GM18868 (cell line): ENCODE results near the gene ZNF655.

ENCODE experiments used
- ATAC-seq: cut with Tn5 transposase; IDR thresholded peaks from one replicate; pipeline ENCODE4 v1.9.1; 2021; ENCODE audit warnings: mild to moderate bottlenecking, moderate library complexity; ENCODE audit not compliant: unreplicated experiment

The ZNF655 gene

GRCh38 chr7:99601656-99602310 is 43.3 kb downstream of the ZNF655 start:
- no peak for ATAC-seq

GRCh38 chr7:99605527-99605926 is 47.1 kb downstream of the ZNF655 start:
- no peak for ATAC-seq

GRCh38 chr7:99606531-99606930 is 48.1 kb downstream of the ZNF655 start:
- ATAC-seq: no peak

- ATAC-seq: no peak
Observed at GRCh38 chr7:99607548-99607947, 49.1 kb downstream of the ZNF655 start.

GRCh38 chr7:99614495-99614894 is 56.1 kb downstream of the ZNF655 start:
- ATAC-seq: no peak

- ATAC-seq: no peak
Observed at GRCh38 chr7:99615989-99616358, 57.5 kb downstream of the ZNF655 start.

- ATAC-seq: peak; percentile 93
Observed at GRCh38 chr7:99616359-99617191, 58.1 kb downstream of the ZNF655 start, which contains the start of gene ZSCAN25. Gene ZSCAN25 (plus strand): TSS chr7:99616946. CDS start chr7:99619607, 2,661 bp downstream.

- no peak for ATAC-seq
Observed at GRCh38 chr7:99617192-99617781, 58.8 kb downstream of the ZNF655 start.

GRCh38 chr7:99618726-99619125 is 60.3 kb downstream of the ZNF655 start:
- no peak for ATAC-seq

GRCh38 chr7:99619571-99620130 is 61.2 kb downstream of the ZNF655 start:
- no peak for ATAC-seq

- no peak for ATAC-seq
Observed at GRCh38 chr7:99621271-99621670, 62.8 kb downstream of the ZNF655 start.

GRCh38 chr7:99622596-99622995 is 64.2 kb downstream of the ZNF655 start:
- ATAC-seq: no peak

GRCh38 chr7:99623091-99623693 is 64.8 kb downstream of the ZNF655 start:
- ATAC-seq: no peak

GRCh38 chr7:99623702-99624447 is 65.4 kb downstream of the ZNF655 start:
- ATAC-seq: no peak

GRCh38 chr7:99624484-99624883 is 66.0 kb downstream of the ZNF655 start:
- ATAC-seq: no peak

GRCh38 chr7:99625321-99625720 is 66.9 kb downstream of the ZNF655 start:
- no peak for ATAC-seq

- ATAC-seq: no peak
Observed at GRCh38 chr7:99625961-99626360, 67.5 kb downstream of the ZNF655 start.
